ENCODE measurements around the gene ATF3.

ATF3 gene

DNA sequence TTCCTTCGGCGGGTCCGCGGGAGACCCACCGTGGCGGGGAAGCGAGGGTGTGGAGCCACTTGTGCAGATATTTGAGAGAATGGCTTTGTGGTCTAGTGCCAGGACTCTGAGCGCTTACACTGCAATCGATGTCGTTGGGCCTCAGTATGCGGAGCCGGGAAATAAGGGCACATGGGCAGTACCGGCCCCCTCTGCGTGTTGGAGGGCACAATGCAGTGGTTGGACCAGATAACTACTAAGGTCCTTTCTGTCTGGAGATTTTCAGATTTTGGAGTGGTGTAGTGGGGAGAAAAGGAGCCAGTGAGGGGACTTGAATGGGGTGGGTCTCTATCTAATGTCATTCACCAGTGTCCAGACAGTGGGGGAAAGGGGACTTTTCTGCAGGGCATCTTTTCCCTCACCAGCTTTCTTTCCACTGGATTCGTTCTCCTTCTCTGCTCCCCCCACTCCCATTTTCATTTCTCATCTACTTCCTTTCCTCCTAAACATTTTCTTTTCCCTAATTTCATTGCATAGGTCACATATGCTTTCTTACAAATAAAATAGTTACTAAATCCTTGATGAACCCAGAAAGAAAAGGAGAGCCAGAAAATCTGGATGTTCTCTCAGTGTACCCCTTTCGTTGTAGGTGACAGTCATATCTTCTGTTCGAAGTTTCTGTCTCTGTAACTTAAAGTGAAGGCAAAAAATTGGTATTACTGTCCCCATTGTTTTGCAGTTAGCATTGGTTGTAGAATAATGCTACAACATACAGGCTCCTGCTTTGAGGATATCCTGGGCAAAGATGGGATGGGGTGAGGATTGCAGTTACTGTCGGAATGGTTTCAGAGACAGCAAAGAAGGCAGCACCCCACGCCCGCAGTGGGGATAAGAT lies 1.4 kb downstream of the ATF3 start:
- no peak for DNase-seq

DNA sequence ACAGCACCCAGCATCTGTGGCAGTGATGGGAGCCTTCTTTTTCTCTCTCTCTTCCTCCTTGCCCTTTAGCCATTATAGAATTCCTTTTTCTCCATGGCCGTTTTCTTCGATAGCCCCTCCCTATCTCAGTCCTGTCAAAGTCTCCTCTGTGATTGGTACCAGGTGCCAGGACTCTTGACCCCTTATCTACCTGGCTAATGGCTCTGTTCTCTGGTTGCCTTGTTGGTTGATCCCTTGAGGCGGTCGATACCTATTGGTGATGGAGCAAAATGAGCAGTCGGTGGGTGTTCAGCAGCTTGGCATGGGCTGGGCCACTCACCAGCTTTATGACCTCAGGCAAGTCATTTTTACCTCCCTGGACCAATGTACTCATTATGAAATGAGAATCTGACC lies 2.0 kb downstream of the ATF3 start:
- DNase-seq, result no peak

DNA sequence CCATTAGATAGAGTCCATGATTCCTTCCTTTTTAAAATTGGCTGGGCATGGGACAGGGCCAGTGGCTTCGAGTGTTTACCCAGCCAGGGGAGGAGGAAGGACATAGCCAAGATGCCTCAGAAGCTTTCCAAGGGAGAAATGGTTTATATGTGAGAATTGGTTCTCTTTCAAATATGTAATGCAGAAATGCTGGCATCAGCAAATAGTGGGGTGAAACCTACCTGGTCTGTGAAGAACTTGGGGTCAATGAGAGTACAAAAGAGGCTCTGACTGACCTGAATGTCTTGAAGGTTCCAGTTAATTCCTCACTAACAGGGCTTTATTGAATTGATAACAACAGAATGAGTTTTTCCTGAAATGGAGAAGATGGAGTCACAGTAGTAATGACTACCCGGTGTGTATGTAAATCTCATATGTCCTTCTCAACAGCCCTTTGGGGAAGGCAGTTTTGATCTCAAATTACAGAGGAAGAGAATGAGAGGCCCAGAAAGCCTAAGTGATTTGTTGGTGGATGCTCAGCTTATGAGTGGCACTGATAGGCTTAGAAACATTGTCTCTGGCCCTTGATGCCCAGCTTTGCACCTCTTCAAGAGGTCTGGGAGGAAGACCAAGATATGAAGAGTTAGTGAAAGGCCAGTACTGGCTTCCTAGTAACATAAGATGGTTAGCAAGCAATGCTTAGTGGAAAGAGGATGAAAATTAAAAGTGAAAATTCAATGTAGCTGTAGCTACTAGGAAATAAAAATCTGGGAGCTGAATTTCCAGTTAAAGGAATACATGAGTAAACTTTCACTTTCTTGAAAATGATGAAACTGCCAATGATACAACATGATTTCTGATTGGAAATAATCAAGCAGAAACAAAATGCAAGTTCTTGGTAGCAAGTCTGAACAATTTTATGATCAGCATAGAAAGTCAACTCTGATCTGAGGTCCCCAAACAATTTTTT lies 2.7 kb downstream of the ATF3 start:
- peak; percentile 43 for DNase-seq

DNA sequence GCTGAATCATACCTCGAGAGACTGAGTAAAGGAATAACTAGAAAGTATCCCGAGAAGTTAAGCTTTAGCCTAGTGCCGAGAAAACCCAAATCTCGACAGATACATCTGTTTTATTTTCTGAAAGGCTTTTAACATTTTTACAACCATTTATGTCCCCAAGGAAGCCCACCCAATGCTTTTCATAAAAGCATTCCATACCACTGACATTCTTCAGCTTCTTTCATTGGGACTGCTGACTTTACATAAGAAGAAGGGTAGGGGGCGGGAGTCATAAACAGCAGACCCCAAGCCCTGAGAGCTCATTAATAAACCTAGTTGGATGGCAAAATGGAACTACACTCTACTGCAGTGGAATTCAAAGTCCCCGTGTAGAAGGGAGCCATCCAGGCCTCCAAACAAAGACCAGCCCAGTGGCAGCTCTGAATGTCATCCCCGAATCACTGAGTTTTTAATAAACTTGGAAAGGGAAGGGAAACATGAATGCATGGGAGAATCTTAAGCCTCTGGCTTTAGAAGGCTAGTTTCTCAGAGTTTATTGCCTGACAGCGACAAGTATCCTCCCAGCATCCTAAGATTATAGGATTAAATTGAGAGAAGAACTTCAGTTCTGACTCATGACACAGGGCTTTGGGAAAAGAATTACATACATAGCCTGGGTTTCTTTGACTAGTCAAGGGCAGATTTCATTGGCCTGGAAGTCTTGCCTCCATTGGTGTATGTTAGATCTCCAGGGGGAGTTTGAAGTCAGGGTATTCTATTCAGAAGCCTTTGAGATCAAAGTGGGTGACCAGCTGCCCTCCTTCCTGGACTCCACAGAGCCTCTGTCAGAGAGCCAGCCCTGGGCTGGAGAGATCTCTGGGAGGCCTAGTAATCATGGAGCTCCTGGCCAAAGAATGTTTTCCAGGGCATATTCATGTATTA lies 3.7 kb downstream of the ATF3 start:
- no peak for DNase-seq

DNA sequence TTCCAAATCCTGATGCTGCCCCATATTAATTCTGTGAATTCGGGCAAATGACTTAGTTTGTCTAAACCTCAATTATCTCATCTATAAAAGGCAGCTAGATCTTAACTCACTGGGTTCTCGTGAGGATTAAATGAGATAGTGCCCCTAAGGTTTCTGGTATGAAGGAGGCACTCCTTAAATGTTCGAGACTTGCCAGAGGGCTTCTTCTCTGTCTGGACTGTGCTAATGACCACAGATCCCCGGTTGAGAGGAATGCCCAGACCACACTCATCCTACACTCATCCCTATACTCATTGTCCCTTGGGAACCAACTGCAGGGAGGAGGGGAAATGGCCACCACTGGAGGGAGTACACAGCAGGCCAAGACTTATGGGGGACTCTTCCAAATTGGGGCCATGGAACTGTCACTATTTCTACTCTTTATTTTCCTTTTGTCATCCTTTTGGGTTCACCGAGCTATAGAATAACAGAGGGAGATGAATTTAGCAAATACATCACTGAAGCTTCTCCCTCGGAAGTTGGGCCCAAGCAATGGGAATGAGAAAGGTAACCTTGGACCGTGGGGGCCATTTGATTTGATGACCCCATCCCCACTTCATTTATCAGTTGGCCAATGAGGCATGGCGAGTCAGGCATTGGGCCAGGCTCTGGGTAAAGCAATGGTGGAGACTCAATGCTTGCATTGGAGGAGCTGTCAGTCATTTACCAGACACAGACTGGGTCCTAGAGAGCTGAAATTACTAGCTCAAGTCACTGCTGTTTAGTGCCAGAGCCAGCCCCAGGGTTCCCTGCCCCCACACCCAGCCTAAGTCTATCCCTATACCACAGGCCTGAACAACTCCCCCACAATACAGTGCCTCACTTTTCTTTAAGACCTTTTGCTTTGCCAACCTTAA lies 5.1 kb downstream of the ATF3 start:
- DNase-seq, result no peak

DNA sequence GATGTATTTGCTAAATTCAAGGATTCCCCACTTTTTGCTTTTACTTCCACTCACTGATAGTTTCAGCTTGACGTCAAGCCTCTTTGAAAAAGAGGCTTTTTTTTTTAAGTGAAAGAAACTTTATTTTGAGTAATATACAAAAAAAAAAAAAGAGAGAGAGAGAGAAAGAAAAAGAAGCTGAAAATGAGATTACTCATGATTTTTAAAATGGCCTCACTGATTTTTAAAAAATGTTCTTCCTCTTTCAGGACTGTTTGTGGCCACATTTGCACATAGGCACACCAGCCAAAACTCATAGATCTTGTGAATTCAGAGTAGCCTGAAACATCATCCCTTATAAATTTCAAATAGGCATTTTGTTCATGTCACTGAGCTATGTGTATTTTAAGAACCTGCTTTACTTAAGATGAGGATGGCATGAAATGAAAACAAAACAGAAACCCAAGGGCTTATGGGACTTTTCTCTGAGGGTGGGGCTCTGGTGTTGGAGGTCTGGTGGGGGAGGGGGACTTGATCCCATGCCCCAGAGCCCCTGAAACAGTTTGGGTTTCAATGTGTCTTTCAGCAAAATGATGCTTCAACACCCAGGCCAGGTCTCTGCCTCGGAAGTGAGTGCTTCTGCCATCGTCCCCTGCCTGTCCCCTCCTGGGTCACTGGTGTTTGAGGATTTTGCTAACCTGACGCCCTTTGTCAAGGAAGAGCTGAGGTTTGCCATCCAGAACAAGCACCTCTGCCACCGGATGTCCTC lies 6.1 kb downstream of the ATF3 start:
- no peak for DNase-seq

DNA sequence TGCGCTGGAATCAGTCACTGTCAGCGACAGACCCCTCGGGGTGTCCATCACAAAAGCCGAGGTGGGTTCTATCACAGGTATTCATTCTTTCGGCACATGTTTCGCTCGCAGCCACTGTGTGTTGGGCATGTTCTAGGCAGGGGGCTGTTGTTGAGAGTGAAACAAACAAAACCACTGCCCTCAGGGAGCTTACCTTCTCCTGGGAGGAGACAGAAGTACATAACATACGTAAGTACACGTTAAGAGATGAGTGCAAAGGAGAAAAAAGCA lies 6.6 kb downstream of the ATF3 start:
- DNase-seq, result no peak

DNA sequence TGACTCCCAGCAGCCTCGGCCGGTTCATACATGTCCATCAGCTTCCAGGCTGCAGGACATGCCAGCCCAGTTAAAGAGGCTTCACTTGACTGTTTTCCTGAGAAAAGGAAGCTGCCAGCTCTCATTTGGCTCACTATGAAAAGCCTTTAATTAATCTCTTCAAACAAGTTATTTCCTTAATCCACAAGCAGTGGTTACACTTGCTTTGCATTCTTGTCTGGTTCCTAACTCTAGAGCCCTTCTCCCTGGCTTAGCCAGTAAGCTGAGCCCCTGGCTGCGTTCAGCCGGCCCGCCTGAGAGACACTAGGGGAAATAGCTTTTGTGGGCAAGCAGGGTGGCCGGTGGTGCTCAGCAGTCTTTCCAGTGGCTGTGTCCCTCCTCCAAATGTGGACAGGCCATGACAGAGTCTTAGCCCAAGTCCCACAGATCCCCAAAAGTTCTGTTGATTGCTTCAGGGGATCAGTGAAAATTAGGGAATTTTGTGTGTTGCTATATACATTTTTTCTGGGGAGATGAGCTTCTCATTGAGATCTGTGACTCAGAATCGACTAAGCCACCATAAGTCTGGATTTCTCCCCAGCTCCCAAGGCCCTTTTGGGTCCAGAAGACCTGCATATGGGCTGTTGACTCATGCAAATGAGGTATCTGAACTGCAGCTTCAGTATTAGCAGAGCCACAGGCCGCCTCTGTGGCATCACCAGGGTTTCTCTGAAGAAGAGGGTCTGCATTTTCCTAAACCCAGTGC lies 10.1 kb downstream of the ATF3 start:
- no peak for DNase-seq

DNA sequence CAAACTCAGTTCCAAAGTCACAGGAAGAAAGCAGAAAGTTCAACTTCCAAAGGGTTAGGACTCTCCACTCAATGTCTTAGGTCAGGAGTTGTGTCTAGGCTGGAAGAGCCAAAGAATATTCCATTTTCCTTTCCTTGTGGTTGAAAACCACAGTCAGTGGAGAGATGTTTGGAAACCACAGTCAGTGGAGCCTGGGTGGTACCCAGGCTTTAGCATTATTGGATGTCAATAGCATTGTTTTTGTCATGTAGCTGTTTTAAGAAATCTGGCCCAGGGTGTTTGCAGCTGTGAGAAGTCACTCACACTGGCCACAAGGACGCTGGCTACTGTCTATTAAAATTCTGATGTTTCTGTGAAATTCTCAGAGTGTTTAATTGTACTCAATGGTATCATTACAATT lies 11.7 kb downstream of the ATF3 start:
- no peak for DNase-seq

DNA sequence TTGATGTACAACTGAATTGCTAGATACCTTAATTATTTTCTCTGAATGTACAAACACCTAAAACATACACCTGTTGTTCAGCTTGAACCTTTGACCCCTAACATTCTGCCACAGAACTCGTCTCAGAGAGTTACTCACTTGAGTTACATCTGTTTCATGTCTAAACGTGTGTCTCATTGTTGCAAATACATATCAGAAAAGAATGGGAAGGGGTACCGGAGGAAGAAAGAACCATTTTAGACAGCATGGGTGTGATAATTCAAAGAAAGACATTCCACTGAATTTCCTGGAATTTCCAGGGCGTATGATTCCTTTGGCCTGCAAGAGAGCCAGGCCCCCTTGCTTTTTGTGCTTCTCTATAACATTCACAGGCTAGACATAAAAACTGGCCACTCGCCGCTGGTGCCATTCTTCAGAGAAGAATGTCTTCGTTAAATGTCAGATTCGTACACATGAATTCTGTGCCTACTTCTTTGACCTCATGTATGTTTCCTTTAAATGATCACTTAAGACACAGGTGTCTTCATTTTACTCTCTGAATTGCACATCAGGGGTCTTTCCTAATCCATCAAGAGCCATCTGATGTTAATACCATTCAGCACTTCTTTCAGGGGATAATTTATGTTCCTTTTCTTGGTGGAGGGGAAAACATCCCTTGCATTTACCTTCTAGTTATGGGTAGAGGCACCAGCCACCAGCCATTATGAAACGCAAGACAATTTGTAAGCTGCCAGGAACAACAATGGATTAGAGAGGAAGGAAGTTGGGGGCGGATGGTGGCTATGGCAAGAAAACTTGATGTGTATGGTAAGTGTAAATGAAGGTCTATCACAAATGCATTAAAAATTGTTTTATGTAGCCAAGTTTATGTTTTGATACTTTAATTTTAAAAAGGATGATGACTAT lies 12.7 kb downstream of the ATF3 start:
- no peak for DNase-seq

DNA sequence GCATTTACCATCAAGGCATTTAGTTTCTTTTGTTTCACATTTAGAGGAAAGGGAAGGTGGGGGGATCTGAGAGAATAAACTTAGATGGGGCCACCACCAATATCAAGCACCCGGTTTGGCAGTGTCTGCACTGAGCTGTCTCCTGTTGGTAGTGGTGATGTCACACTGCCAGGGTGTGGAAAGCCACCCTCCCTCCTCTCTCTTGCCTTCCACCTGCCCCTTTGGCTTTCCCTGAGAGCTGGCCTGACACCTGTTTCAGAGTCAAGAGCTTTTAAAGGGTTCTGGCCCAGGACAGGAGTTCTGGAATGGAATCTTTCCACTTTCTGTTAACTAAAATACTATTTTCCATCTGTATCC lies 13.4 kb downstream of the ATF3 start:
- no peak for DNase-seq

DNA sequence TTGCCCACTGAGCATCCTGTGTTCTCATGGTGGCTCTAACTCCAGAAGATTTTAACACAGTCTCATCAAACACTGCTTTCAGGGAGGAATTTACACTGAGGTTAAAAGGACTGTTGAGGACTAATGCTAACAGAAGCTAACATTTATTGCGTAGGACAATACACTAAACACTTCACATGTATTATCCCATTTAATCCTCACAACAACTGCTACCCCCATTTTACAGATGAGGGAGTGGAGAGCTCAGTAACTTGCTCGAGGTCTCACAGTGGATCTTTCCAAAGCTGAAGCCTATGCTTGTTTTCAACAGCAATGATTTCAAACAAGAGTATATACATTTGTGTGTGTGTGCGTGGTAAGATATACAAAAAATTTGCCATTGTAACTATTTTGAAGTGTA lies 13.9 kb downstream of the ATF3 start:
- DNase-seq, result no peak

DNA sequence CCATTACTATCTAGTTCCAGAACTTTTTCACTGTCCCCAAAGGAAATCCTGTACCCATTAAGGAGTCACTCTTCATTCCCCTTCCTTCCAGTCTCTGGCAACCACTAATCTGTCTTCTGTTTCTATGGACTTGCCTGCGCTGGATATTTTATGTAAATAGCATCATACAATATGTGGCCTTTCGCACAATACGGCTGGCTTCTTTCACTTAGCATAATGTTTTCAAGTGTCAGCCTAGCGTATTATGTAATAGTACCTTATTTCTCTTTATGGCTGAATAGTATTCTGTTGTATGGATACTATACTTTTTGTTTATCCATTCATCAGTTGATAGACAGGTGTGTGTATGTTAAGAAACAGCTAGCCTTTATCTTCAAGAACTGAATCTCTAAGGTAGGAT lies 14.3 kb downstream of the ATF3 start:
- DNase-seq, result no peak

DNA sequence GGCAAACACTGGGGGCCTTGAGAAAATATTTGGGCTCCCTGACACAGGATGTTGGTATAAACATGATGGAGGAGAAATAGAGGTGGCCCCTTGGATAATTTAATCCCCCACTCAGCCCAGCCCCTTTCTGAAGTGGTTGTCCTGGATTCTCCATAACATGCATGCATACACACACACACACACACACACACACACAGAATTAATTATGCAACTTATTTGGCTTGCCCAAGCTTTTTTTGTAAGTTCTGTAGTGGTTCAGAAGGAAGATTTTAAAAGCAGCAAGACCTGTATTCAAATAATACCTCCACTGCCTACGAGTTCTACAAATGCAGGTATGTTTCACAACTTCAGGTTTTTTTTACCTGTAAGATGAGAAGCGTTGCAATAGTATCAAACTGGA lies 15.0 kb downstream of the ATF3 start:
- no peak for DNase-seq

DNA sequence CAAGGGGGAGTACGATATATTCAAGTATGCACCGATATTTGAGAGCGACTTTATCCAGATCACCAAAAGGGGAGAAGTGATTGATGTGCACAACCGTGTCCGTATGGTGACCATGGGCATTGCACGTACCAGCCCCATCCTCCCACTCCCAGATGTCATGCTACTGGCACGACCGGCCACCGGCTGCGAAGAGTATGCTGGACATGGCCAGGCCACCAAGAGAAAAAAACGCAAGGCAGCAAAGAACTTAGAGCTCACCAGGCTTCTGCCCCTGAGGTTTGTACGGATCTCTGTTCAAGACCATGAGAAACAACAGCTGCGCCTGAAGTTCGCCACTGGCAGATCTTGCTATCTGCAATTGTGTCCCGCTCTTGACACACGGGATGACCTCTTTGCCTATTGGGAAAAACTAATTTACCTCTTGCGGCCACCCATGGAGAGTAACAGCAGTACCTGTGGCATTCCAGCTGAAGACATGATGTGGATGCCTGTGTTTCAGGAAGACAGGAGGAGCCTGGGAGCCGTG lies 16.5 kb downstream of the ATF3 start:
- no peak for DNase-seq

DNA sequence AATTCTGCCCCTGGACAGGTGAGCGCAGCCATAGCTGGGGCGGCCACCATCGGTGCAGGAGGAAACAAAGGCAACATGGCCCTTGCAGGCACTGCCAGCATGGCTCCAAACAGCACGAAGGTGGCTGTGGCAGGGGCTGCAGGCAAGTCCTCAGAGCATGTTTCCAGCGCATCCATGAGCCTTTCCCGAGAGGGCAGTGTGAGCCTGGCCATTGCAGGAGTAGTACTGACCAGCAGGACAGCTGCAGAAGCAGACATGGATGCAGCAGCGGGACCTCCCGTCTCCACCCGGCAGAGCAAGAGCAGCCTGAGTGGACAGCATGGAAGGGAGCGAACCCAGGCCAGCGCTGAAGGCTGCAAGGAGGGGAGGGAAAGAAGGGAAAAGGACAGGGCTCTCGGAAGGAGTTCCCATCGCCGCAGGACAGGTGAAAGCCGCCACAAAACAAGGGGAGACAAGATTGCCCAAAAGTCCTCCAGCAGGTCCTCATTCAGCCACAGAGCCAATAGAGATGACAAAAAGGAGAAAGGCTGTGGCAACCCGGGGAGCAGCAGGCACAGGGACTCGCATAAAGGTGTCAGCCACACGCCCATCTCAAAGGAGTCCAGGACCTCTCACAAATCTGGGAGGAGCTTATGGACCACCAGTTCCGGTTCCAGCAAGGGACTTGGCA lies 17.4 kb downstream of the ATF3 start:
- no peak for DNase-seq

DNA sequence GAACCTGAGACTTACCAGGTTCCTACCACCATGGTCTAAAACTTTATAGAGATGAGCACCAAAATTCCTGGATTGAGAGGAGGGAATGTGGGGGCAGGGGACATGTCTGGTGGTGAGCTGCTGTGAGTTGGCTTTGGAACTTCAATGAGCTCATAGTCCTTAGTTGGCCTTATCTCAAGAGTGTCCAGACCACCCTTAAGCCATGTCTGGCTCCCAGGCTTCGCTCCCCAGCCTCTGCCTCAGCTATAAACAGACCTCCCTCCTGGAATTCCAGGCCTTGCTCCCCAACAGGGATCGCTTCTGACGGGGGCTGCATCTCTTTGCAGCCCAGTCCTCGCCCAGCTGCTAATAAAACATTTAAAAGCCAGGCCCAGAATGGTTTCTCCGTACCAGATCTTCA lies 19.5 kb downstream of the ATF3 start:
- DNase-seq, result no peak

DNA sequence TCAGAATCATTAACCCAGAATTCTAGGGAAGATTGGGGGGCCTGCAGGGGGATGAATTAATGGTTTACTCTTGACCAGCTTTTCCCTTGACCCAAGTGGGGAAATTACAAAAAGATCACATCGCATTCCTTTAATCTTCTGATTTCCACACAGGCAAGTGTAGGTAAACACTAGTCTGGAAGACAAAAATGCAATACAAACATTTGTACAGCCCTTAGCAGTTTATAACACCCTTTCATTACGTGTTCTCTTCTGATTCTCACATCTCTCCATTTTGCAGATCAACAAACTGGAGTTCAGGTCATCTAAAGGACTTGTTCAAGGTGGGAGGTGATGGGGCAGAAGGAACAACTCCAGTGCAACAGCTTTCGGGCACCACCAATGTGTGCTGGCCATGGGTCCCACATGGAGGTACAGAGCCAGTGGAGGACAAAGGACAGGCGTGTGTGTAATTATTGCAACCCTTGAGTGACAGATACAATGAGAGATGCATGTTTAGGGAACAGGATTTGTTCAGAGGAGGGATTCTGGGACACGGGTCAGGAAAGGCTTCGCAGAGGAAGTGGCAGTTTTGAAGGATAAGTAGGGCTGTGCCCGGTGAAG lies 20.4 kb downstream of the ATF3 start:
- DNase-seq, result no peak

All from NCI-H1436 treated with DMSO at 0.1 percent for 48 hours (cell line).